GM12801 (cell line): ENCODE measurements around the gene ZNF536.

Source experiments
- TF ChIP-seq, protein P1 (sequence below): IDR thresholded peaks from one replicate; pipeline ENCODE4 v1.5.1; 2011; ENCODE audit warnings: control low read depth; ENCODE audit not compliant: insufficient read length; ENCODE audit errors: extremely low read depth

Gene ZNF536

DNA sequence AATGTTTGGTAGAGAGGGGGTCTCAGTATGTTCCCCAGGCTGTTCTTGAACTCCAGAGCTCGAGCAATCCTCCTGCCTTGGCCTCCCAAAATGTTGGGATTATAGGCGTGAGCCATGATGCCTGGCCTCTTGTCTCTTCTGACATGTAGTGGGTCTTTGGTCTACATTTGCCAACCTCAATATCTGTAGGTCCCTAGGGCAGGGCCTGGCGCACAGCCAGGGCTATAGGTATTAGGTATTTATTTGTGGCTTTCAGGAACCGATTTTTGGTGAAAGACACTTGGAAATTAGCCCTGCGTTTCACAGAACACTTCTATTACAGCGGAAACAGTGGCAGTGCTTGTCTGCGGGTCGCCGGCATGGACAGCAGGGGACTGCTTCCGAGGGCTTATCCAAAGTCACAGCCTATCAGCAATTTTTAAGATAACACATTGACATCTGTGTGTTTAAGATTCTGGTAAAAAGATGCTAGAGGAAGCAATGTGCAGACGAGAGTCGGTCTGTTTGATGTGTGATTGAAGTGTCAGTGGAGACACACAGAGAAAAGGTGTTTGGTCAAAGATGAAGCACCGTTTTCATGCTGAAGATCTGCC is 14.5 kb downstream of the ZNF536 start:
- TF ChIP-seq, protein P1, sequence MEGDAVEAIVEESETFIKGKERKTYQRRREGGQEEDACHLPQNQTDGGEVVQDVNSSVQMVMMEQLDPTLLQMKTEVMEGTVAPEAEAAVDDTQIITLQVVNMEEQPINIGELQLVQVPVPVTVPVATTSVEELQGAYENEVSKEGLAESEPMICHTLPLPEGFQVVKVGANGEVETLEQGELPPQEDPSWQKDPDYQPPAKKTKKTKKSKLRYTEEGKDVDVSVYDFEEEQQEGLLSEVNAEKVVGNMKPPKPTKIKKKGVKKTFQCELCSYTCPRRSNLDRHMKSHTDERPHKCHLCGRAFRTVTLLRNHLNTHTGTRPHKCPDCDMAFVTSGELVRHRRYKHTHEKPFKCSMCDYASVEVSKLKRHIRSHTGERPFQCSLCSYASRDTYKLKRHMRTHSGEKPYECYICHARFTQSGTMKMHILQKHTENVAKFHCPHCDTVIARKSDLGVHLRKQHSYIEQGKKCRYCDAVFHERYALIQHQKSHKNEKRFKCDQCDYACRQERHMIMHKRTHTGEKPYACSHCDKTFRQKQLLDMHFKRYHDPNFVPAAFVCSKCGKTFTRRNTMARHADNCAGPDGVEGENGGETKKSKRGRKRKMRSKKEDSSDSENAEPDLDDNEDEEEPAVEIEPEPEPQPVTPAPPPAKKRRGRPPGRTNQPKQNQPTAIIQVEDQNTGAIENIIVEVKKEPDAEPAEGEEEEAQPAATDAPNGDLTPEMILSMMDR, result no peak

GRCh38 chr19:30387311-30388115 is 15.3 kb downstream of the ZNF536 start:
- TF ChIP-seq, protein P1, result no peak

DNA sequence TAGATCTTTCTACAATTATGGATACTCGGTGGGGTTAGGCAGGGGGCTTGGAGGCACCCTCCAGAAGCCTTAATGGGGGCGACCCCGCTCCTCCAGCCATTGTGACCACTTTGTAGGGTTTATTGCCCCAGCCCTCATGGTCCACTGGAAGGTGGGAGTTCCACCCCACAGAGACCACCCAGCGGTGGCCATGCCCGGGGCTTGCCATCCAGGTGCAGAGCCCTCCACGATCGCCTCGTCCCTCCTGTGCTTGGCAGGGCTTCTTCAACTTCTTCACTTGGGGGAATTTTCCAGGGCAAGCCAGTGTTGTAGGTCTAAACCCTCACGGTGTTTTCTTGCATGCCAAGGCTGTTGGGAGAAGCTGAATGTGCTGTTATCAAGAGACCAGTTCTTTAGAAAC is 16.1 kb downstream of the ZNF536 start:
- TF ChIP-seq, protein P1, result no peak

DNA sequence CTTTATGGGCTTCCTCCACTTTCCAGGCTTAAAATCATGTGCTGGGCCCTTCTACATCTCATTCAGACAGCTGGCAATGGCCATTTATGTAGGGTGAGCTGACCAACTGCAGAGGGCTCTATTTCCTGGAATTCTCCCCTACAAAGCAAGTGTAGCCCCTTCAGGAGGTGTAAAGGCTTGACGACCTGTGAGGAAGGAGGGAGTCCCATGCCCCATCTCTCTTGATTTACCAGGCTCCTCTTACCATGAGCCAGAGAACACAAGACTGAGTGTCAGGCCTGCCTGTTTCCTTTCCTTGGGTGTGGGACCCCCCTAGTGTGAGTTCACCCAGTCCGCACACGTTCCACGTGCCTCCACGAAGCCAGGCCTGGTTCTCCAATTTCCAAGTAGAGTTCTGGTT is 16.6 kb downstream of the ZNF536 start:
- TF ChIP-seq, protein P1, result no peak

DNA sequence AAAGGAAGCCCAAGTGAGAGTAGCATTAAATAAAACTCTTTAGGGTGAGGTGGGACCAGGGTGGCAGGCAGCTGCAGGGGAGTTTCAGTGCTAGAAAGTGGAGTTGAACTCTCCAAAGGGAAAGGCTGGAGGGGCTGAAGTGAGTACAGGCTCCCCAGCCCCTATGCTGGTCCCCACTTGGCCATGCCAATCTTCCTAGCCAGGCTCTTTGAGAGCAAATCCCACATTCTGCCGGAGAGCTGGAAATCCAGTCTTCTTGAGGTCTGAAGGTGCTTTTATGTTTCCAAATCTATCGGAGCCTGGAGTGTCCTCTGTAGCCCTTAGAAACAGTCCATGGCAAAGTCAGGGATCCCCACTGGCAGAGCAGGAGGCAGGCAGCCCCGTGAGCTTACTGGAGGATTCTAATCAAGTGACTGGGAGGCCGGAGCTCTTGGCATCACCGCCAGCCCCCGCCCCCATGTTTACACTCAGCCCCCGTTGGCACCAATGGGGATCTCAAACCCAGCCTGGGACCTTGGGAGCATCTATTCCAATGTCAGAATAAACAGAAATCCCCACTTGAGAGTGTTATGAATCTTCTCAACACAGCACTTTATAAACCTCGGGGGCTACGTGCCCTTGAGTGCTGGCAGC is 18.3 kb downstream of the ZNF536 start:
- TF ChIP-seq, protein P1, result no peak

- TF ChIP-seq, protein P1, result no peak
Observed at GRCh38 chr19:30391052-30391451, 18.9 kb downstream of the ZNF536 start.
